Loucy (cell line): Measurements from ENCODE around the gene BEGAIN.

Experiments
- H2AFZ ChIP-seq: fragments of 200-600 bp; sonication (generic); 2 replicates; pipeline ENCODE4 v1.6.0; 2016; ENCODE audit warnings: antibody characterized with exemption, mild to moderate bottlenecking, low read length, moderate library complexity
- H3F3A ChIP-seq: fragments of 200-600 bp; 2 replicates; pipeline ENCODE4 v1.6.0; 2016; ENCODE audit warnings: antibody characterized with exemption, low read depth, mild to moderate bottlenecking
- H3K27me3 ChIP-seq: fragments of 200-600 bp; sonication (generic); 2 replicates; pipeline ENCODE4 v1.6.1; 2014; ENCODE audit warnings: low read length, mild to moderate bottlenecking; ENCODE audit not compliant: insufficient read depth, poor library complexity, severe bottlenecking
- H3K36me3 ChIP-seq: fragments of 200-600 bp; sonication (generic); 2 replicates; pipeline ENCODE4 v1.6.1; 2016; ENCODE audit warnings: low read length; ENCODE audit not compliant: insufficient read depth
- H3K4me1 ChIP-seq: fragments of 200-600 bp; sonication (generic); 2 replicates; pipeline ENCODE4 v1.5.1; 2014; ENCODE audit warnings: low read length, mild to moderate bottlenecking; ENCODE audit not compliant: insufficient read depth, poor library complexity, severe bottlenecking
- H3K4me2 ChIP-seq: fragments of 200-600 bp; sonication (generic); 2 replicates; pipeline ENCODE4 v1.6.0; 2014; ENCODE audit warnings: antibody characterized with exemption, low read length, low read depth, mild to moderate bottlenecking; ENCODE audit not compliant: poor library complexity, severe bottlenecking
- H3K4me3 ChIP-seq: fragments of 200-600 bp; sonication (generic); 2 replicates; pipeline ENCODE4 v1.5.1; 2014; ENCODE audit warnings: low read length, mild to moderate bottlenecking, mixed read lengths; ENCODE audit not compliant: poor library complexity, severe bottlenecking
- H3K79me2 ChIP-seq: fragments of 200-600 bp; sonication (generic); 2 replicates; pipeline ENCODE4 v1.6.1; 2014; ENCODE audit warnings: low read length; ENCODE audit not compliant: insufficient read depth
- H3K9ac ChIP-seq: fragments of 200-600 bp; sonication (generic); 2 replicates; pipeline ENCODE4 v1.6.0; 2014; ENCODE audit warnings: mild to moderate bottlenecking, low read depth, low read length, moderate library complexity; ENCODE audit not compliant: poor library complexity, severe bottlenecking
- H3K9me2 ChIP-seq: fragments of 200-600 bp; sonication (generic); replicated peaks from 2 replicates; pipeline ENCODE4 v1.6.1; 2016; ENCODE audit warnings: low read depth, low read length, mixed read lengths
- H3K9me3 ChIP-seq: fragments of 200-600 bp; sonication (generic); 2 replicates; pipeline ENCODE4 v1.6.1; 2014; ENCODE audit warnings: mild to moderate bottlenecking, antibody characterized with exemption, low read length, low read depth; ENCODE audit not compliant: insufficient read depth
- H4K20me1 ChIP-seq: fragments of 200-600 bp; sonication (generic); 2 replicates; pipeline ENCODE4 v1.6.0; 2014; ENCODE audit warnings: antibody characterized with exemption, low read length, mild to moderate bottlenecking; ENCODE audit not compliant: insufficient read depth, poor library complexity, severe bottlenecking
- EZH2phosphoT487 ChIP-seq: fragments of 200-600 bp; IDR thresholded peaks from 2 replicates; pipeline ENCODE4 v1.6.1; 2018; ENCODE audit warnings: antibody characterized with exemption, mild to moderate bottlenecking, moderate library complexity, borderline replicate concordance
- TF ChIP-seq, protein P1 (sequence below): fragments of 200-600 bp; sonication (generic); conservative IDR thresholded peaks from 2 replicates; pipeline ENCODE4 v1.5.1; 2014; ENCODE audit warnings: mild to moderate bottlenecking, antibody characterized with exemption, low read length

BEGAIN gene

DNA sequence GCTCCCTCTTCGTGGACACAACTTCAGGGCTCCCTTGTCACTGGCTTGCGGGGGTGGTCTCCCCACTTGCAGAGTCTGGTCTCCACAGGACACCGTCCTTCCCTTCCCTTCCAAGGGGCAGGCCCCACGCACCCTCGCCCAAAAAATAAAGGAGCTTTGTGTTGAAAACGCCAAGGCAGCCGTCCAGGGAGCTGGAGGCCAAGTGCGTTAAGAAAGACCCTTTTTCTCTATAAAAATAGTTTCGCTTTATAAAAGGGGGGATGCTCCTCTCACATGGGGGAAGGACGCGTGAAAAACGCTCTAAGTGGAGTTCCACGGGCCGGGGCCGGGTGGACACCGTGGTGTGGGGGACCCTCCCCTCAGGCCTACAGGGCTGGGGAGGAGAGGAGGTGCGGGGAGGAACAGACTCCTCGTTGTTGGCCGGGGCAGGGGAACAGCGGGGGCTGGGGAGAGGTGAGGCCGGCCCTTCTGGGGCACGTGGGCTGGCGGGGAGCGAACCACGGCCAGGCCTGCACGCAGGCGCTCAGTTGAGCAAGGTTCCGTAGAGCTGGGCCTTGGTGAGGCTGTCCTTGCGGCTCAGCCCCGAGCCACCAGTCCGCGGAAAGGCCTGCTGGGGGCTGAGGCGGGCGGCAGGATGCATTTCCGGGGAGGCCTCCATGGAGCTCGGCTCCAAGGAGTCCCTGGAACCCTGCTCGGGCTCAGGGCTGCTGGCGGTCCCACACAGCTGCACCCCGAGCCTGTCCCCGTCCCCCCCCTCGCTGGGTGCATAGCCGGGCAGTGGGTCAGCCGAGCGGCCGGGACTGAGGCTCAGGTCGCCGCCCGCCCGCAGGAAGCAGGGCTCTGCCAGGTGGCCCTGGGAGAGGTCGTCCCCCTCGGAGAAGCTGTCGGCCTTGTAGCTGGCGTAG lies 49.5 kb downstream of the BEGAIN start:
- Histone ChIP-seq H4K20me1 (no peaks in the 10 kb centered on the region), H3K9me3 (no peaks in the 10 kb centered on the region), H3K9me2 (no peaks in the 10 kb centered on the region), H3K4me2 (no peak overlapping the region), H3K4me3 (no peak overlapping the region), H3K4me1 (peaks cover 36% of the 10 kb centered on the region), H3K9ac (no peak overlapping the region), H3K79me2 (no peaks in the 10 kb centered on the region), H3K27me3 (no peaks in the 10 kb centered on the region), H3F3A (no peaks in the 10 kb centered on the region), H2AFZ (no peak overlapping the region), H3K36me3 (no peaks in the 10 kb centered on the region)
- no peak for TF ChIP-seq EZH2phosphoT487
- TF ChIP-seq, protein P1, sequence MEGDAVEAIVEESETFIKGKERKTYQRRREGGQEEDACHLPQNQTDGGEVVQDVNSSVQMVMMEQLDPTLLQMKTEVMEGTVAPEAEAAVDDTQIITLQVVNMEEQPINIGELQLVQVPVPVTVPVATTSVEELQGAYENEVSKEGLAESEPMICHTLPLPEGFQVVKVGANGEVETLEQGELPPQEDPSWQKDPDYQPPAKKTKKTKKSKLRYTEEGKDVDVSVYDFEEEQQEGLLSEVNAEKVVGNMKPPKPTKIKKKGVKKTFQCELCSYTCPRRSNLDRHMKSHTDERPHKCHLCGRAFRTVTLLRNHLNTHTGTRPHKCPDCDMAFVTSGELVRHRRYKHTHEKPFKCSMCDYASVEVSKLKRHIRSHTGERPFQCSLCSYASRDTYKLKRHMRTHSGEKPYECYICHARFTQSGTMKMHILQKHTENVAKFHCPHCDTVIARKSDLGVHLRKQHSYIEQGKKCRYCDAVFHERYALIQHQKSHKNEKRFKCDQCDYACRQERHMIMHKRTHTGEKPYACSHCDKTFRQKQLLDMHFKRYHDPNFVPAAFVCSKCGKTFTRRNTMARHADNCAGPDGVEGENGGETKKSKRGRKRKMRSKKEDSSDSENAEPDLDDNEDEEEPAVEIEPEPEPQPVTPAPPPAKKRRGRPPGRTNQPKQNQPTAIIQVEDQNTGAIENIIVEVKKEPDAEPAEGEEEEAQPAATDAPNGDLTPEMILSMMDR = no peak

DNA sequence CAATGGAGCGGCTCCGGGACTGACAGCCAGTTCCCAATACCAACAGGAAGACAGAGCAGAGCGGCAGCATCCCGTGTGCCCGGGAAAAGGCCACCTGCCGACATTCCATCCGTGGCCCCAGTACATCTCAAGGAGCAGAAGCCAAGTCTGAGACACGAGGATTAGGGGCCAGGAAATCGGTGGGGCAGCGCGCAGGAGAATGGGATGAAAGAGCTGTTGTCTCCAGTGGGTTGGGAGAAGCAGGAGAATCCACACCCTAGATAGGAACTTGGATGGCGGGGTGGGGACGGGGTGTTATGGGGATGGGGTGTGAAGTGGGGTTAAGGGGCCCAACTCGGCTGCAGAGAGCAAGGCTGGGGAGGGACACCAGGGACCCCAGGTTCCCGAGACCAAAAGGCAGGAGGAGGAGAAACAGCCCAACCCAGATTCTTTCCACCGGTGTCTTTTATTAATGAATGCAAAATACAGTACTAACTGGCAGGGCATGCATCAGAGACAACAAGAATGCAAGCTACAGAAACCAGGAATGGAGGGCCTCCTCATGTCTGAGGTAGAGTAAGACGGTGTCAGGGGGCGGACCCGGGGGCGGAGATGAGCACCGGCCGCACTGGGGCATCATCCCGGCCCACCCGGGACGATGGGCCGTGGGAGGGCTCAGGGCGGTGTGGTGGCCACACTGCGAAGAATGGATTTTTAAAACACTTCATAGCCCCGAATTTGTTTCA lies 50.3 kb downstream of the BEGAIN start:
- no peaks in the 10 kb centered on the region for H4K20me1 ChIP-seq
- H3K4me3 ChIP-seq = no peak overlapping the region
- H3K79me2 ChIP-seq = no peaks in the 10 kb centered on the region
- H3K9me2 ChIP-seq = no peaks in the 10 kb centered on the region
- H3K4me1 ChIP-seq = peaks cover 43% of the 10 kb centered on the region
- no peak overlapping the region for H3K4me2 ChIP-seq
- no peak overlapping the region for H2AFZ ChIP-seq
- no peaks in the 10 kb centered on the region for H3K36me3 ChIP-seq
- peak overlapping the region; percentile 9 for H3K9ac ChIP-seq
- TF ChIP-seq, protein P1 = no peak
- no peak for TF ChIP-seq EZH2phosphoT487
- no peaks in the 10 kb centered on the region for H3F3A ChIP-seq
- H3K27me3 ChIP-seq = no peaks in the 10 kb centered on the region
- no peaks in the 10 kb centered on the region for H3K9me3 ChIP-seq

DNA sequence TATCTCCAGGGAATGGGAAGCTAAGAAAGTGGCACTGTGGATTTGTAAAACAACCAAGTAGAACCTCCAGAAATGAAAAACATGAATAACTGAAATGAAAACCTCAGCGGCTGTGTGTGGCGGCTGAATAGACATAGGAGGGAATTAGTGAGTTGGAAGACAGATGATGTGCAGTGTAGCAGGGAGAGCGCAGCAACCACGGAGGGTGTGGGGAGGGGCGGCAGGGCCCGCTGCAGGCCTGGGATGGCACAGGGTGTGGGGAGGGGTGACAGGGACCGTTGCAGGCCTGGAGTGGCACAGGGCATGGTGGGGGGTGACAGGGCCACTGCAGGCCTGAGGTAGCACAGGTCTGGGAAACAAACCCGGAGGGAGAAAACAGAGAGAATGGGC lies 51.1 kb downstream of the BEGAIN start:
- H3K4me1 ChIP-seq = peaks cover 43% of the 10 kb centered on the region

More for the DNA sequence above, 51.1 kb downstream of the BEGAIN start:
- Histone ChIP-seq H3F3A (no peaks in the 10 kb centered on the region), H3K9me3 (no peaks in the 10 kb centered on the region), H3K4me2 (no peak overlapping the region), H3K4me3 (no peak overlapping the region), H3K9me2 (no peaks in the 10 kb centered on the region), H3K27me3 (no peaks in the 10 kb centered on the region), H4K20me1 (no peaks in the 10 kb centered on the region), H3K9ac (peak overlapping the region; percentile 9), H2AFZ (no peak overlapping the region), H3K36me3 (no peaks in the 10 kb centered on the region), H3K79me2 (no peaks in the 10 kb centered on the region)
- TF ChIP-seq, protein P1 = no peak
- no peak for TF ChIP-seq EZH2phosphoT487
